GM13976 (cell line): Measurements from ENCODE around the gene KCNK16.
A peak's percentile ranks its signal among the peaks of the same experiment; 100 is the strongest.

ENCODE experiments used
- DNase-seq: peaks from one replicate; pipeline ENCODE4 v3.0.0; 2012; ENCODE audit warnings: low spot score
- CTCF ChIP-seq: IDR thresholded peaks from 2 replicates; pipeline ENCODE4 v1.5.1; 2012; ENCODE audit warnings: borderline replicate concordance, mild to moderate bottlenecking; ENCODE audit not compliant: insufficient read depth; ENCODE audit errors: extremely low read depth, missing control alignments, control extremely low read depth
- in situ Hi-C: fragments of 300-500 bp; cut with MboI; formaldehyde crosslinking; loops from one replicate; pipeline ENCODE4 v1.12.0; 2022; ENCODE audit warnings: low sequenced_read_pairs, mixed read lengths, inconsistent platforms; ENCODE audit not compliant: unreplicated experiment

The KCNK16 gene

GRCh38 chr6:39342692-39343395 is 20.3 kb upstream of the KCNK16 start:
- in situ Hi-C loops, result no loop called here
- DNase-seq, result peak; percentile 59
- no peak for TF ChIP-seq CTCF

DNA sequence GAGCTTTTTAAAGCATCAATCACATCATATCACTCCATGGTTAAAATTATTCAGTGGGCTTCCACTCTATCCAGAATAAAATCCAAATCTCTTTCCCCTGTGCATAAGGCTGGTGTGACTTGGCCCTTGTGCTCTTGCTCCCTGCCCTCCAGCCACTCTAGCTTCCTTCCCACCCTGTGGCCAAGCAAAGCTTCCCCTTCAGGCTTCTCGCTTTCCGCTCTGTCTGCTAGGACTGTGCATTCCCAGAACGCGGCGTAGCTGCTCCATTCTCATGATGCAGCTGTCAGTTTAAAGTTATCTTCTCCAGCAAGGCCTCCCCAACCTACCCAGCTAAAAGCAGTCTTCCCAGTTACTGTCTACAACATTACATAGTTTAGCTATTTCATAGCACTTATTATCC is 19.4 kb upstream of the KCNK16 start:
- no peak for TF ChIP-seq CTCF
- in situ Hi-C loops, result no loop called here
- no peak for DNase-seq

- in situ Hi-C loops, result no loop called here
- TF ChIP-seq CTCF, result no peak
- no peak for DNase-seq
Measured at GRCh38 chr6:39341352-39341751, 18.9 kb upstream of the KCNK16 start.

DNA sequence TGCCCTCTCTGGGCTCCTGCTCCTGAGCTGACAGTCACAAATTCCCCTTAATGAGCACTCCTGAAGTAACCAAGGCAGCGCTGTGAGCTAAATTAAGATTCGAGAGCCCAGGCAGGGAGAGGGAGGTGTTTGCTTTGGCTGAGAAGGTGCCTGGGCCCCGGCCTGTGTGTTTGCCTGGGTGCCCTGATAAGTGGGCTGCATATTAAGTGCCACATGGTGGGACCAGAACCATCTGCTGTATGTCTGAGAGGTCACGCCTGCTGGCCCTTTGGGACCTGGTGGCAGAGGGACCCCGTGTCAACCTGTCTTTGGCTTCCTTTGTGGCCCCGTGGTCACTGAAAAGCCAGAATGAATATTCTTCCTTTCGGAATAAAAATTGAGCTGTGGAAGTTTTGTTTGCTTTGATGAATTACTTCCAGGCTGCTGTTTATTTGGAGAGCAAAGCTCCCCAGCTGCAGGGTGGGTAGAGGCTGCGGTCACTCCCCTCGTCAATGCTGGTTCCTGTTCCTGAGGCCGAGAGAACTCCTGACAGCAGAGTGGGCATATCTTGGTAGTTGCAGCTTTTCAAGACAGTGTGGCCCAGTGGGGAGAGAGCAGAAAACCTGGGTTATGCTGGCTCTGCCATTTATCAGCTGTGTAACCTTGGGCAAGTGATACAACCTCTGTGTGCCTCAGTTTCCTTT is 17.5 kb upstream of the KCNK16 start:
- DNase-seq, result no peak
- in situ Hi-C loops, result no loop called here
- TF ChIP-seq CTCF, result no peak

GRCh38 chr6:39339096-39339867 is 16.8 kb upstream of the KCNK16 start:
- no peak for TF ChIP-seq CTCF
- DNase-seq, result no peak
- in situ Hi-C loops, result no loop called here

DNA sequence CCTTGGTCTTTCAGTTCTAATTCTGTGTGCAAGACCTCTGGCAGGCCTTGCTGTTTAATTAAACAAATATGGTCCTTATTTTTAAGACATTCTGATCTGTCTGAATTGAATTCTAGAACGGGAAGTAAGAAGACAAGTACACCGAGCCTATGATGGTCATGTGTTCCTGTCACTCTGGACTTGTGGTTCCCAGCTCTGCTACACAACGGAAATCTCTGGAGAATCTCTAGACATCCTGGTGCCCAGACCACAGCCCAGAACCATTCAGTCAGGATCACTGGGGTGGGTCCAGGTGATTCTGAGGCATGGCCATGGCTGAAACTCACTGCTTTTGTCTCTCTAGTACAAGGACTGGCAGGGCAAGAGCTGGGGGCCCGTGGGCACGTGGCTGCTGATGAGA is 15.9 kb upstream of the KCNK16 start:
- no peak for DNase-seq
- TF ChIP-seq CTCF, result no peak
- in situ Hi-C loops, result no loop called here
